Measurements from ENCODE around the gene TTLL11. TPM values are rescaled to one million over a fixed set of nuclear protein-coding genes. Genes with fewer than 3 reads are reported as not detected.

Gene TTLL11
- total and polyA plus RNA-seq, 8 donors = 5.4 to 11.6 (median 9.5) TPM

DNA sequence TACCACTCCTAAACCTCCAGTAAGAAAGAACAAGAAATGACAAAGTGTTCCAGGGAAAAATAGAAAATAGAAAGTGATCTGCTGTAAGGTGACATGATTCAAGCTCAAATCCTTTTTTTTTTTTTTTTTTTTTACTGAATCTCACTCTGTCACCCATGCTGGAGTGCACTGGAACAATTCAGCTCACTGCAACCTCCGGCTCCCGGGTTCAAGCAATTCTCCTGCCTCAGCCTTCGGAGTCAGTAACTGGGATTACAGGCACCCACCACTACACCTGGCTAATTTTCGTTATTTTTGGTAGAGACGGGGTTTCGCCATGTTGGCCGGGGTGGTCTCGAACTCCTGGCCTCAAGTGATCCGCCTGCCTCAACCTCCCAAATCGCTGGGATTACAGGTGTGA is 35.9 kb downstream of the TTLL11 start:
- Histone ChIP-seq H3K9me3 (no peaks in the 10 kb centered on the region), H3K4me3 (no peak overlapping the region), H3K36me3 (no peaks in the 10 kb centered on the region), H3K4me1 (no peaks in the 10 kb centered on the region), H3K27me3 (no peaks in the 10 kb centered on the region), H3K27ac (no peak overlapping the region)
- no peak for ATAC-seq
- intact Hi-C loops (cut with DNase I) = no loop called here
- no peak for DNase-seq
- TF ChIP-seq, protein P1, sequence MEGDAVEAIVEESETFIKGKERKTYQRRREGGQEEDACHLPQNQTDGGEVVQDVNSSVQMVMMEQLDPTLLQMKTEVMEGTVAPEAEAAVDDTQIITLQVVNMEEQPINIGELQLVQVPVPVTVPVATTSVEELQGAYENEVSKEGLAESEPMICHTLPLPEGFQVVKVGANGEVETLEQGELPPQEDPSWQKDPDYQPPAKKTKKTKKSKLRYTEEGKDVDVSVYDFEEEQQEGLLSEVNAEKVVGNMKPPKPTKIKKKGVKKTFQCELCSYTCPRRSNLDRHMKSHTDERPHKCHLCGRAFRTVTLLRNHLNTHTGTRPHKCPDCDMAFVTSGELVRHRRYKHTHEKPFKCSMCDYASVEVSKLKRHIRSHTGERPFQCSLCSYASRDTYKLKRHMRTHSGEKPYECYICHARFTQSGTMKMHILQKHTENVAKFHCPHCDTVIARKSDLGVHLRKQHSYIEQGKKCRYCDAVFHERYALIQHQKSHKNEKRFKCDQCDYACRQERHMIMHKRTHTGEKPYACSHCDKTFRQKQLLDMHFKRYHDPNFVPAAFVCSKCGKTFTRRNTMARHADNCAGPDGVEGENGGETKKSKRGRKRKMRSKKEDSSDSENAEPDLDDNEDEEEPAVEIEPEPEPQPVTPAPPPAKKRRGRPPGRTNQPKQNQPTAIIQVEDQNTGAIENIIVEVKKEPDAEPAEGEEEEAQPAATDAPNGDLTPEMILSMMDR (IDR thresholded peaks at IDR 0.05) = no peak

DNA sequence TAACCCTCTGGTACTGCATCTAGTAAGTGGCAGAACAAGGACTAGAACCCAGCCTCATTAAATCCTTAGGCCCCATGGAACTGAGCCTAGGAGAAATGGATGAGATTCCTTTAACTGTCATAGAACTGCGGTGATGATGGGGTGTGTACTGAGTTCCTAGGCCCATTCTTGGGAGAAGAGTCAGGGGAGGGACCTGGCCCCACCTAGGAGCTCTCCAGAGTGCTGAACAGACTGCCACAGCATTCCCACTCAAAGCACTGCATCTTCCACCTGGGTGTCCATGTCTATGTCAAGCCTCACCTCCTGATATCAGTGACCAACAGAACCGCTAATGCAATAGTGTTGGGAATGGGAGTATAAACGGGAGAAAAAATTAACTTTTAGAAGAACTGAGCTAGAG is 36.6 kb downstream of the TTLL11 start:
- DNase-seq = no peak
- no peak overlapping the region for H3K27ac ChIP-seq
- H3K36me3 ChIP-seq = no peaks in the 10 kb centered on the region
- H3K27me3 ChIP-seq = no peaks in the 10 kb centered on the region
- no peaks in the 10 kb centered on the region for H3K4me1 ChIP-seq
- TF ChIP-seq, protein P1 (IDR thresholded peaks at IDR 0.05) = no peak
- no peaks in the 10 kb centered on the region for H3K9me3 ChIP-seq
- peak; percentile 46 for ATAC-seq
- H3K4me3 ChIP-seq = no peak overlapping the region
- intact Hi-C loops (cut with DNase I) = no loop called here

DNA sequence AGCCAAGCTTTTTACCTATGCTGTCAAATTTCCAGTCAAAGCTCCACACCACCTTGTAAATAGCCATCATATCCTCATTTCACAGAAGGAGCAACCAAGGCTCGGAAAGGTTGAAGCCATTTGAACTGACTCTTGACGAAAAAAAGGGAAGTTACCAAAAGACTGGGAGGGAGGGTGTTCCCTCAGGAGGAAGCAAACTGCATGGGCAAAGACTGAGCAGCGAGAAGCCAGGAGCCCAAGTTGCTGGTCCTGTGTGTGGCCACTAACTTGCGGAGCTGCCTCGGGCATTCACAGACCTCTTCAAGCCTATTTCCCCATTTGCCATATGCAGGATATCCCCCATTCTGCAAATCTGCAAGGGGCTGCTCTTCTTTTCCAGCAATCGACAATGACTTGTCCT is 37.4 kb downstream of the TTLL11 start:
- no peaks in the 10 kb centered on the region for H3K36me3 ChIP-seq
- intact Hi-C loops (cut with DNase I) = no loop called here

DNA sequence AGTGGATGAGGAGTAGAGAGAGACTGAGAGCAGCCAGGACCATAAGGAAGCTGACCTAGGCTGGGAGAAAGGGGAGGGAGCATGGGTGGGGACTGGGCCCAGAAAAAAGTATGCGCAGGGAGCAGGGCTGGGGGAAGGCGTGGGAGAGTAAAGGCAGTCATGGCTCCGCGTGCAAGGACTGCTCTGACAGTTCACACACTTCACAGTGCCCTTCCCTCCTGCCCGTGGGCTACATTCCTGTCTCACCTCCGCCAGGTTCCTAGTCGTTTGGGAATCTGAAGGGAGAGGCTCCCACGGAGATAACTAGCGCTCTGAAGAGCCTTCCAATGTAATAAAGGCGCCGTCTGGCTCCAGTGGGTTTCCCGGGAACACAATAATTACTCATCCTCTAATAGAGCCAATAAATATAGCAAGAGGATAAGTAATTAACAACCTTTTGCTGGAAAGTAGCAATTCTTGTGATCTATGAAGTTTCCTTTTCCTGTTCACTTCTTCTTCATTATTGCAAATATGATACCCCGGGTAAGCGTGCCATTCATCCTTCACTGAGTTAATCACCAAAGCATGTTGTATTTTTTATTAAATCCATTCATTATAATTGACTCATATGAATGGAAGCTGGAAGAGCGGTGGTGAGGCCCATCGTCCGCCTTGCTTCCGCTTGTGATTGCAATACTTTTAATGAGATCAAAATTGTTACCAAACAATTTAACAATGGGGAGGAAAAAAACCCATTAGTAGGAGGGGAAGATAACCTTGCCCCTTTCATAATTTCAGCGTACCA is 39.3 kb downstream of the TTLL11 start:
- Histone ChIP-seq H3K4me1 (no peaks in the 10 kb centered on the region), H3K27me3 (no peaks in the 10 kb centered on the region), H3K36me3 (no peaks in the 10 kb centered on the region), H3K4me3 (no peak overlapping the region), H3K9me3 (no peaks in the 10 kb centered on the region), H3K27ac (no peak overlapping the region)
- ATAC-seq = no peak
- TF ChIP-seq, protein P1 (IDR thresholded peaks at IDR 0.05) = no peak
- intact Hi-C loops (cut with DNase I) = no loop called here
- DNase-seq = no peak

More for the DNA sequence above, 37.4 kb downstream of the TTLL11 start:
- Histone ChIP-seq H3K27me3 (no peaks in the 10 kb centered on the region), H3K9me3 (no peaks in the 10 kb centered on the region), H3K27ac (no peak overlapping the region), H3K4me1 (no peaks in the 10 kb centered on the region), H3K4me3 (no peak overlapping the region)
- TF ChIP-seq, protein P1 (IDR thresholded peaks at IDR 0.05) = no peak
- no peak for DNase-seq
- no peak for ATAC-seq

DNA sequence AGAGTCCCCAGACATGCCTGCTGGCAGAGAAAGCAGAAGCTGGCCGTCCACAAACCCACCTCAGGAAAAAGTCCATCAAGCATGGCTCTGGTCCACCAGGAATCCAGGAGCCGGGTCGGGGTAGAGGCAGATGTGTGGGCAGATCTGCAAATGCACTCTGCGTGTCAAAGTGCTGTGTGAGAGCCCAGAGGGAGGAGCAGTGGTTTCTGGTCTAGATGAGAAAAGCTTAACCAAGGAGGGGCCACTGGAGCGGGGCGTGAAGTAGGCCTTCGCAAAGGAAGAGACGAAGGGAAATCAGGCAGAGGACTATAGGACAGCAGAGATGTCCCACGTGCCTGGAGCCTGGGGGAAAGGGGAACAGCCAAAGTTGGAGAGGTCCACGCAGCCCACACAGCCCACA is 40.0 kb downstream of the TTLL11 start:
- Histone ChIP-seq H3K27me3 (no peaks in the 10 kb centered on the region), H3K36me3 (no peaks in the 10 kb centered on the region), H3K9me3 (no peaks in the 10 kb centered on the region), H3K27ac (no peak overlapping the region), H3K4me1 (no peaks in the 10 kb centered on the region), H3K4me3 (no peak overlapping the region)
- ATAC-seq (no peak), DNase-seq (no peak)
- TF ChIP-seq, protein P1 (IDR thresholded peaks at IDR 0.05) = no peak
- intact Hi-C loops (cut with DNase I) = no loop called here
